Measurements from ENCODE around the gene PLCXD1. TPM values are rescaled to one million over a fixed set of nuclear protein-coding genes. Genes with fewer than 3 reads are reported as not detected.
"Not testable (repeated sequence)": the region's sequence is repeated elsewhere in the genome, so short reads cannot be mapped to it uniquely, and the experiment has no call there.

The PLCXD1 gene
- polyA plus RNA-seq, 1 donor from 2014 or later: 30.1 TPM

GRCh38 chrX:329291-329910 is 48.2 kb downstream of the PLCXD1 start:
- no peaks in the 10 kb centered on the region for H4K20me1 ChIP-seq (ENCODE audit: insufficient read depth)
- no peaks in the 10 kb centered on the region for H3K9me3 ChIP-seq (ENCODE audit: low read length)
- H3K27me3 ChIP-seq (ENCODE audit: insufficient read depth, low read depth, low read length): no peaks in the 10 kb centered on the region
- no peak overlapping the region for H3K27ac ChIP-seq (ENCODE audit: low read length)
- no peak overlapping the region for H3K9ac ChIP-seq (ENCODE audit: low read length)
- H3K4me2 ChIP-seq (ENCODE audit: low read length): no peak overlapping the region
- TF ChIP-seq RAD21 (conservative IDR thresholded peaks at IDR 0.05) (no peak), TAF1 (IDR thresholded peaks at IDR 0.05; ENCODE audit: low read depth) (no peak), REST (IDR thresholded peaks at IDR 0.05; ENCODE audit: borderline replicate concordance) (no peak), EP300 (conservative IDR thresholded peaks at IDR 0.05; ENCODE audit: poor library complexity, severe bottlenecking) (no peak), POLR2AphosphoS5 (IDR thresholded peaks at IDR 0.05) (no peak), SMC3 (conservative IDR thresholded peaks at IDR 0.05; ENCODE audit: poor library complexity) (no peak), EZH2 (IDR thresholded peaks at IDR 0.05; ENCODE audit: borderline replicate concordance, insufficient read depth, low read length, poor library complexity, severe bottlenecking) (no peak), MXI1 (conservative IDR thresholded peaks at IDR 0.05; ENCODE audit: poor library complexity, severe bottlenecking) (no peak), CTCF (IDR thresholded peaks at IDR 0.05; ENCODE audit: poor library complexity, severe bottlenecking) (no peak)
- no peaks in the 10 kb centered on the region for H3F3A ChIP-seq (ENCODE audit: insufficient read depth, low read length, poor library complexity, severe bottlenecking)
- no peak overlapping the region for H2AFZ ChIP-seq (ENCODE audit: low read depth, low read length)
- no peaks in the 10 kb centered on the region for H3K79me2 ChIP-seq (replicated peaks; ENCODE audit: insufficient read depth, low read length)
- H3K36me3 ChIP-seq (ENCODE audit: insufficient read depth, low read length): no peaks in the 10 kb centered on the region
- no peaks in the 10 kb centered on the region for H3K9me2 ChIP-seq (ENCODE audit: insufficient read depth, low read length)
- no peak overlapping the region for H3K4me3 ChIP-seq (ENCODE audit: low read length)

GRCh38 chrX:330141-330725 is 49.1 kb downstream of the PLCXD1 start:
- not testable (repeated sequence) for H3F3A ChIP-seq (ENCODE audit: insufficient read depth, low read length, poor library complexity, severe bottlenecking); H3K9me2 ChIP-seq (ENCODE audit: insufficient read depth, low read length); H3K9me3 ChIP-seq (ENCODE audit: low read length); H3K4me2 ChIP-seq (ENCODE audit: low read length); H2AFZ ChIP-seq (ENCODE audit: low read depth, low read length); H3K27ac ChIP-seq (ENCODE audit: low read length); H3K36me3 ChIP-seq (ENCODE audit: insufficient read depth, low read length); H3K9ac ChIP-seq (ENCODE audit: low read length); H3K79me2 ChIP-seq (replicated peaks; ENCODE audit: insufficient read depth, low read length); H3K4me3 ChIP-seq (ENCODE audit: low read length); H4K20me1 ChIP-seq (ENCODE audit: insufficient read depth); H3K27me3 ChIP-seq (ENCODE audit: insufficient read depth, low read depth, low read length)

Data from neural cell (in vitro differentiated cells).